HepG2 (cell line): Measurements from ENCODE around the gene TMEM9B. TPM values are rescaled to one million over a fixed set of nuclear protein-coding genes. Genes with fewer than 3 reads are reported as not detected.

Experiments
- ARID2 ChIP-seq: sonication (generic); formaldehyde crosslinking; IDR thresholded peaks from 2 replicates; pipeline ENCODE4 v1.8.1; 2022; ENCODE audit warnings: mild to moderate bottlenecking, missing genetic modification reagents, borderline replicate concordance
- ARNTL ChIP-seq: sonication (generic); formaldehyde crosslinking; IDR thresholded peaks from 2 replicates; pipeline ENCODE4 v1.4.0; 2020; ENCODE audit warnings: mild to moderate bottlenecking, missing genetic modification reagents
- KDM5A ChIP-seq: fragments of 200-600 bp; sonication (generic); IDR thresholded peaks from 2 replicates; pipeline ENCODE4 v1.7.0; 2018; ENCODE audit warnings: antibody characterized with exemption, mild to moderate bottlenecking, low read length, borderline replicate concordance
- NR2F6 ChIP-seq, 2 experiments: IDR thresholded peaks; 2 replicates each; pipeline ENCODE4 v1.6.1; 2016; ENCODE audit warnings: antibody characterized with exemption in 1 of 2, mild to moderate bottlenecking in 1 of 2
- TCF12 ChIP-seq, 2 experiments: fragments of 450-650 bp in 1 of 2; sonication (generic) in 1 of 2; formaldehyde crosslinking in 1 of 2; IDR thresholded peaks; 2 replicates each; pipeline versions ENCODE4 v1.6.1 to v1.8.0; 2017 to 2022; ENCODE audit warnings: antibody characterized with exemption in 1 of 2, mild to moderate bottlenecking in 1 of 2, missing genetic modification reagents in 1 of 2, moderate library complexity in 1 of 2
- YEATS2 ChIP-seq: sonication (generic); formaldehyde crosslinking; IDR thresholded peaks from 2 replicates; pipeline ENCODE4 v1.4.0; 2020; ENCODE audit warnings: missing genetic modification reagents, borderline replicate concordance
- ZNF225 ChIP-seq: sonication (generic); formaldehyde crosslinking; IDR thresholded peaks from 2 replicates; pipeline ENCODE4 v1.4.0; 2020; ENCODE audit warnings: mild to moderate bottlenecking, missing genetic modification reagents
- ZNF333 ChIP-seq: sonication (generic); formaldehyde crosslinking; IDR thresholded peaks from 2 replicates; pipeline ENCODE4 v1.4.0; 2020; ENCODE audit warnings: mild to moderate bottlenecking, missing genetic modification reagents, borderline replicate concordance
- ZNF749 ChIP-seq: sonication (generic); formaldehyde crosslinking; IDR thresholded peaks from 2 replicates; pipeline ENCODE4 v1.8.0; 2022; ENCODE audit warnings: mild to moderate bottlenecking, missing genetic modification reagents, moderate library complexity, borderline replicate concordance
- polyA plus RNA-seq, 8 experiments: library from polyadenylated mRNA; depleted of rRNA in 3 of 8; stranded (reverse) in 7 of 8; unstranded in 1 of 8; fragments of >200 nt; fragmentation: Illumina TruSeq in 4 of 8; extraction: Trizol in 4 of 8; gene quantifications; 2 replicates each; pipeline versions ENCODE4 v1.2.1 to v1.2.3, GENCODE V29; 2011 to 2016; ENCODE audit warnings: low read depth in 4 of 8, missing spikeins in 1 of 8, mixed read lengths in 1 of 8; ENCODE audit not compliant: insufficient read depth in 1 of 8
- total RNA-seq, 5 experiments: library from RNA; depleted of rRNA; stranded (reverse); fragments of >200 nt; fragmentation: Illumina TruSeq; extraction: Trizol; gene quantifications; 2 replicates each; pipeline ENCODE4 v1.2.3, GENCODE V29; 2016; ENCODE audit warnings: low read depth in 1 of 5
- TF ChIP-seq, protein P1 (sequence below), 2 experiments: sonication (generic) in 1 of 2; formaldehyde crosslinking in 1 of 2; IDR thresholded peaks; 2 replicates each; pipeline versions ENCODE4 v1.4.0 to v1.6.1; 2018 to 2020; ENCODE audit warnings: missing genetic modification reagents in 2 of 2, borderline replicate concordance in 1 of 2, low read depth in 1 of 2, mild to moderate bottlenecking in 1 of 2, missing biosample characterization in 1 of 2
- TF ChIP-seq, protein P2 (sequence below): sonication (generic); formaldehyde crosslinking; IDR thresholded peaks from 2 replicates; pipeline ENCODE4 v1.8.0; 2022; ENCODE audit warnings: mild to moderate bottlenecking, missing genetic modification reagents, moderate library complexity
- TF ChIP-seq, protein P3 (sequence below): sonication (generic); formaldehyde crosslinking; IDR thresholded peaks from 2 replicates; pipeline ENCODE4 v1.8.1; 2023; ENCODE audit warnings: mild to moderate bottlenecking, inconsistent platforms, moderate library complexity, missing genetic modification reagents, borderline replicate concordance
- TF ChIP-seq, protein P4 (sequence below): sonication (generic); formaldehyde crosslinking; IDR thresholded peaks from 2 replicates; pipeline ENCODE4 v1.4.0; 2020; ENCODE audit warnings: mild to moderate bottlenecking, missing genetic modification reagents
- TF ChIP-seq, protein P5 (sequence below), 2 experiments: sonication (generic) in 1 of 2; formaldehyde crosslinking in 1 of 2; IDR thresholded peaks; 2 replicates each; pipeline versions ENCODE4 v1.6.1 to v1.9.0; 2014 to 2022; ENCODE audit warnings: antibody characterized with exemption in 1 of 2, borderline replicate concordance in 1 of 2, inconsistent platforms in 1 of 2, low read depth in 1 of 2, missing genetic modification reagents in 1 of 2

The TMEM9B gene
- total and polyA plus RNA-seq, 2 of the 13 experiments (the other 11 are each of a cell fraction or from before 2014, with no cell fraction given): 12.4 to 20.8 TPM

DNA sequence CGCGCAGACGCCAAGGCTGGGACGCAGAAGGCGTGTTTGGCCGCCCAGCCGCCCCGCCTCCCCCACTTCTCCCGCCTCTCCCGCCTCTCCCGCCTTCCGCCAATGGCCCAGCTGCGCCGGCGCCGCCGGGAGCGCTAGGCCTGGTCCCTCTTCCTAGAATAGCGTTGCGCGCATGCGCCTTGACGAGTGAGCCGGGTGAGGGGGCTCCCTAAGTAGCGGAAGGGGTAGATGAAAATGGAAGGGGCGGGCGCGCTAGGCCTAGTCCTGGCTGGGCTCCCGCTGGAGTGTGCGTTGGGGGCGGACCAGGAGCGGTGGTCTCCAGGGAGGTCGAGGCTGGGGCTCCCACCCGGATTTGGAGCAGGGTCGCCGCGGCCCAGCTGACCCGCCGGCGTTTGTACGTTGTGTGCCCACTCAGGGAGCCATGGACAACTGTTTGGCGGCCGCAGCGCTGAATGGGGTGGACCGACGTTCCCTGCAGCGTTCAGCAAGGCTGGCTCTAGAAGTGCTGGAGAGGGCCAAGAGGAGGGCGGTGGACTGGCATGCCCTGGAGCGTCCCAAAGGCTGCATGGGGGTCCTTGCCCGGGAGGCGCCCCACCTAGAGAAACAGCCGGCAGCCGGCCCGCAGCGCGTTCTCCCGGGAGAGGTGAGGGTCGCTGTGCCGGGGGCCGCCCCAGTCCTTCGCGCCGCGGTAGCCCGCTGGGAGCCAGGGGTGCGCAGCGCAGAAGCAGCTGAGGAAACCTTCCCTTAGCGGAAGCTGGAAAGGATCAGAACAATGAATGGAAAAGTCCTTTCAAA is 53.0 kb downstream of the TMEM9B start, which contains the start of gene AKIP1 (continued):
- no peak for TF ChIP-seq ZNF749 (CRISPR knock-in tag)
- peak; percentile 28; the same call in 1 of the 2 replicates for TF ChIP-seq YEATS2 (CRISPR knock-in tag)
- peak; percentile 69; the same call in 1 of the 2 replicates for TF ChIP-seq ZNF225
- TF ChIP-seq NR2F6 (IDR thresholded peaks at IDR 0.05): no peak
- TF ChIP-seq NR2F6 (CRISPR knock-in tag; IDR thresholded peaks at IDR 0.05): no peak
- TF ChIP-seq TCF12 (IDR thresholded peaks at IDR 0.05): no peak
- peak; percentile 51; the same call in 1 of the 2 replicates for TF ChIP-seq TCF12 (CRISPR knock-in tag; IDR thresholded peaks at IDR 0.05)
- TF ChIP-seq, protein P1, sequence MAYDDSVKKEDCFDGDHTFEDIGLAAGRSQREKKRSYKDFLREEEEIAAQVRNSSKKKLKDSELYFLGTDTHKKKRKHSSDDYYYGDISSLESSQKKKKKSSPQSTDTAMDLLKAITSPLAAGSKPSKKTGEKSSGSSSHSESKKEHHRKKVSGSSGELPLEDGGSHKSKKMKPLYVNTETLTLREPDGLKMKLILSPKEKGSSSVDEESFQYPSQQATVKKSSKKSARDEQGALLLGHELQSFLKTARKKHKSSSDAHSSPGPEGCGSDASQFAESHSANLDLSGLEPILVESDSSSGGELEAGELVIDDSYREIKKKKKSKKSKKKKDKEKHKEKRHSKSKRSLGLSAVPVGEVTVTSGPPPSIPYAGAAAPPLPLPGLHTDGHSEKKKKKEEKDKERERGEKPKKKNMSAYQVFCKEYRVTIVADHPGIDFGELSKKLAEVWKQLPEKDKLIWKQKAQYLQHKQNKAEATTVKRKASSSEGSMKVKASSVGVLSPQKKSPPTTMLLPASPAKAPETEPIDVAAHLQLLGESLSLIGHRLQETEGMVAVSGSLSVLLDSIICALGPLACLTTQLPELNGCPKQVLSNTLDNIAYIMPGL (CRISPR knock-in tag; IDR thresholded peaks at IDR 0.05; ENCODE audit: borderline replicate concordance in 1 of 2, low read depth in 1 of 2): peak; percentile 60 to 80; a peak in 2 of 4 replicates
- TF ChIP-seq, protein P2, sequence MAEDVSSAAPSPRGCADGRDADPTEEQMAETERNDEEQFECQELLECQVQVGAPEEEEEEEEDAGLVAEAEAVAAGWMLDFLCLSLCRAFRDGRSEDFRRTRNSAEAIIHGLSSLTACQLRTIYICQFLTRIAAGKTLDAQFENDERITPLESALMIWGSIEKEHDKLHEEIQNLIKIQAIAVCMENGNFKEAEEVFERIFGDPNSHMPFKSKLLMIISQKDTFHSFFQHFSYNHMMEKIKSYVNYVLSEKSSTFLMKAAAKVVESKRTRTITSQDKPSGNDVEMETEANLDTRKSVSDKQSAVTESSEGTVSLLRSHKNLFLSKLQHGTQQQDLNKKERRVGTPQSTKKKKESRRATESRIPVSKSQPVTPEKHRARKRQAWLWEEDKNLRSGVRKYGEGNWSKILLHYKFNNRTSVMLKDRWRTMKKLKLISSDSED (CRISPR knock-in tag): no peak
- TF ChIP-seq, protein P3, sequence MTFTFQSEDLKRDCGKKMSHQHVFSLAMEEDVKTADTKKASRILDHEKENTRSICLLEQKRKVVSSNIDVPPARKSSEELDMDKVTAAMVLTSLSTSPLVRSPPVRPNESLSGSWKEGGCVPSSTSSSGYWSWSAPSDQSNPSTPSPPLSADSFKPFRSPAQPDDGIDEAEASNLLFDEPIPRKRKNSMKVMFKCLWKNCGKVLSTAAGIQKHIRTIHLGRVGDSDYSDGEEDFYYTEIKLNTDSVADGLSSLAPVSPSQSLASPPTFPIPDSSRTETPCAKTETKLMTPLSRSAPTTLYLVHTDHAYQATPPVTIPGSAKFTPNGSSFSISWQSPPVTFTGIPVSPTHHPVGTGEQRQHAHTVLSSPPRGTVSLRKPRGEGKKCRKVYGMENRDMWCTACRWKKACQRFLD (CRISPR knock-in tag): 0 out of 2 replicates have a peak, but pooled peaks have one; percentile 31
- TF ChIP-seq KDM5A: 0 out of 2 replicates have a peak, but pooled peaks have one; percentile 42
- TF ChIP-seq, protein P4, sequence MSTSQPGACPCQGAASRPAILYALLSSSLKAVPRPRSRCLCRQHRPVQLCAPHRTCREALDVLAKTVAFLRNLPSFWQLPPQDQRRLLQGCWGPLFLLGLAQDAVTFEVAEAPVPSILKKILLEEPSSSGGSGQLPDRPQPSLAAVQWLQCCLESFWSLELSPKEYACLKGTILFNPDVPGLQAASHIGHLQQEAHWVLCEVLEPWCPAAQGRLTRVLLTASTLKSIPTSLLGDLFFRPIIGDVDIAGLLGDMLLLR (CRISPR knock-in tag): 0 out of 2 replicates have a peak, but pooled peaks have one; percentile 54
- TF ChIP-seq, protein P5, sequence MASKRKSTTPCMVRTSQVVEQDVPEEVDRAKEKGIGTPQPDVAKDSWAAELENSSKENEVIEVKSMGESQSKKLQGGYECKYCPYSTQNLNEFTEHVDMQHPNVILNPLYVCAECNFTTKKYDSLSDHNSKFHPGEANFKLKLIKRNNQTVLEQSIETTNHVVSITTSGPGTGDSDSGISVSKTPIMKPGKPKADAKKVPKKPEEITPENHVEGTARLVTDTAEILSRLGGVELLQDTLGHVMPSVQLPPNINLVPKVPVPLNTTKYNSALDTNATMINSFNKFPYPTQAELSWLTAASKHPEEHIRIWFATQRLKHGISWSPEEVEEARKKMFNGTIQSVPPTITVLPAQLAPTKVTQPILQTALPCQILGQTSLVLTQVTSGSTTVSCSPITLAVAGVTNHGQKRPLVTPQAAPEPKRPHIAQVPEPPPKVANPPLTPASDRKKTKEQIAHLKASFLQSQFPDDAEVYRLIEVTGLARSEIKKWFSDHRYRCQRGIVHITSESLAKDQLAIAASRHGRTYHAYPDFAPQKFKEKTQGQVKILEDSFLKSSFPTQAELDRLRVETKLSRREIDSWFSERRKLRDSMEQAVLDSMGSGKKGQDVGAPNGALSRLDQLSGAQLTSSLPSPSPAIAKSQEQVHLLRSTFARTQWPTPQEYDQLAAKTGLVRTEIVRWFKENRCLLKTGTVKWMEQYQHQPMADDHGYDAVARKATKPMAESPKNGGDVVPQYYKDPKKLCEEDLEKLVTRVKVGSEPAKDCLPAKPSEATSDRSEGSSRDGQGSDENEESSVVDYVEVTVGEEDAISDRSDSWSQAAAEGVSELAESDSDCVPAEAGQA (IDR thresholded peaks at IDR 0.05; ENCODE audit: low read depth): 0 out of 2 replicates have a peak, but pooled peaks have one; percentile 18
- TF ChIP-seq, protein P5 (CRISPR knock-in tag; IDR thresholded peaks at IDR 0.05; ENCODE audit: borderline replicate concordance): no peak
- no peak for TF ChIP-seq ARID2
- TF ChIP-seq ARNTL: 0 out of 2 replicates have a peak, but pooled peaks have one; percentile 31
- TF ChIP-seq ZNF333 (CRISPR knock-in tag): 0 out of 2 replicates have a peak, but pooled peaks have one; percentile 36
